GM12875 (cell line): ENCODE results near the gene PET100.

ENCODE experiments used
- H3K4me3 ChIP-seq: one replicate; pipeline ENCODE4 v1.5.1; 2011; ENCODE audit warnings: low read depth, low read length, control low read depth
- TF ChIP-seq, protein P1 (sequence below): IDR thresholded peaks from 2 replicates; pipeline ENCODE4 v1.5.1; 2011; ENCODE audit warnings: low read depth, mild to moderate bottlenecking, control low read depth, inconsistent platforms, low read length, moderate library complexity, borderline replicate concordance; ENCODE audit not compliant: insufficient read depth

The PET100 gene

DNA sequence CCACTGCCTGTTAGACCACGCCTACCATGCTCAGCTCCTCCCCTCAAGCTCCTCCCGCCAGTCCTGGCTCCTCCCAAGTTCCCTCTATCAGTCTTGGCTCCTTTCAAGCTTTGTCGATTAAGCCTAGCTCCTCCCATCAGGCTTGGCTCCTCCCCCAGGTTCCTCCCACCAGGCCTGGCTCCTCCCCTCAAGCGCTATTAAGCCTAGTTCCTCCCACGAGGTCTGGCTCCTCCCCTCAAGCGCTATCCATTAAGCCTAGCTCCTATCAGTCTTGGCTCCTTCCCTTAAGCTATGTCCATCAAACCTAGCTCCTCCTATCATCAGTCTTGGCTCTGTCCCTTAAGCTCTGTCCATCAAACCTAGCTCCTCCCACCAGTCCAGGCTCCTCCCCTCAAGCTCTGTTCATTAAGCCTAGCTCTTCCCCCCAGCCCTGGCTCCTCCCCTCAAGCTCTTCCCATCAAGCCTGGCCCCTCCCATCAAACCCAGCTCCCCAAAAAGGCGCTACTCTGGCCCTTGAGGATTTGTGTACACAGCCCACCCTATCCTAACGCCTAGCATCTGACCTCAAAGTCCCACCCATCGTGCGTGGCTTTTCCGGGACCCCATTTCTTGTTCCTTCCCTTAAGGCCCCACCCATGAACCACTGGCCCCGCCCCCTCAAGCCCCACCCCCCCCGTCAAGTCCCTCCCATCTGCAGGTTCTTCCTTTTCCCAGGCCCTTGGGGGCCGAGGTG, 23.9 kb upstream of the PET100 start:
- TF ChIP-seq, protein P1, sequence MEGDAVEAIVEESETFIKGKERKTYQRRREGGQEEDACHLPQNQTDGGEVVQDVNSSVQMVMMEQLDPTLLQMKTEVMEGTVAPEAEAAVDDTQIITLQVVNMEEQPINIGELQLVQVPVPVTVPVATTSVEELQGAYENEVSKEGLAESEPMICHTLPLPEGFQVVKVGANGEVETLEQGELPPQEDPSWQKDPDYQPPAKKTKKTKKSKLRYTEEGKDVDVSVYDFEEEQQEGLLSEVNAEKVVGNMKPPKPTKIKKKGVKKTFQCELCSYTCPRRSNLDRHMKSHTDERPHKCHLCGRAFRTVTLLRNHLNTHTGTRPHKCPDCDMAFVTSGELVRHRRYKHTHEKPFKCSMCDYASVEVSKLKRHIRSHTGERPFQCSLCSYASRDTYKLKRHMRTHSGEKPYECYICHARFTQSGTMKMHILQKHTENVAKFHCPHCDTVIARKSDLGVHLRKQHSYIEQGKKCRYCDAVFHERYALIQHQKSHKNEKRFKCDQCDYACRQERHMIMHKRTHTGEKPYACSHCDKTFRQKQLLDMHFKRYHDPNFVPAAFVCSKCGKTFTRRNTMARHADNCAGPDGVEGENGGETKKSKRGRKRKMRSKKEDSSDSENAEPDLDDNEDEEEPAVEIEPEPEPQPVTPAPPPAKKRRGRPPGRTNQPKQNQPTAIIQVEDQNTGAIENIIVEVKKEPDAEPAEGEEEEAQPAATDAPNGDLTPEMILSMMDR: no peak
- H3K4me3 ChIP-seq: no peak overlapping the region

DNA sequence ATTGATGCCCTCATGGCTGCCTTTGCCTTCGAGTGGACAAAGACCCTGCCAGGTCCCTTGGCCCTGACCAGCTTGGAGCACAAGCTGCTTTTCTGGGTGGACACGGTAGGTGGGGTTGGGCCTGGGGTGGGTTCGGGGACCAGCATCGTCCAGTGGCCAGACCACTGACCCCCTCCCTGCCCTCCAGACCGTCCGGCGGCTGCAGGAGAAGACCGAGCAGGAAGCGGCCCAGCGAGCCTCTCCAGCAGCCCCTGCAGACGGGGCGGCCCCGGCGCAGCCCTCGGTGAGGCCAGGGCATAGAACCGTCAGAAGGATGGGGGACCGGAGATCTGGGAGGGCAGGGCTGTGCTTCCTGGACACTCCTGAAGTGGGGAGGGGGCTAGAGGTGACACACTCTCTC, 23.3 kb upstream of the PET100 start:
- no peak overlapping the region for H3K4me3 ChIP-seq
- TF ChIP-seq, protein P1: no peak

DNA sequence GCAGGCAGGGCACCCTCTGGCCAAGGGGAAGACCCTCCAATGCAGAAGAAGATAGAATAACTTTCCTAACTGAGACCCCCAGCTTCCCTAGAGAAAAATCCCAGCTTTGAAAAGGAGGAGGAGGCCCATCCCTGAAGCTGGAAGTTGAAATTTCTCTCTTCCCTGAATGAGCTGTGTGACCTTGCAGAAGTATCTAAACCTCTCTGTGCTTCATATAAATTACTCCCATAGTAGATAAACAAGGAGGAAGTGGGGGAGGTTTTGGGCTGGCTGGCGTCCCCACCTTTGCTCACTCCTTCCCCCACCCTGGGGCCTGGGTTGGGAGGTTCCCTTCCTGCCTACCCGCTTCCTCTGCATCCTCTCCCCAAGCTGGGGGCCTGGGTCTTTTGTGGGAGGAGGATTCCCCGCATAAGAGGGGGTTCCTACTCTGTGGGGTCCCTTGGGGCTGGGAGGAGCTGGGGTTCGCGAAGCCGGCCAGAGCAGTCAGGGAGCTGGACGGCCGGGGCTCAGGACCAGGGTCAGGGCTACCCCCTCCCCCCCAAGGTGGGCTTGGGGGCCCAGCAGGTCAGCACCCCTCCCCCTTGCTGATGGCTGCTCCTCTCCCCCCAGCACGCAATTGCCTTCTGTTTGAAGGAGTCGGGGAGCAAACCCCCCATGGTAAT, 22.2 kb upstream of the PET100 start:
- TF ChIP-seq, protein P1: no peak
- H3K4me3 ChIP-seq: no peak overlapping the region

DNA sequence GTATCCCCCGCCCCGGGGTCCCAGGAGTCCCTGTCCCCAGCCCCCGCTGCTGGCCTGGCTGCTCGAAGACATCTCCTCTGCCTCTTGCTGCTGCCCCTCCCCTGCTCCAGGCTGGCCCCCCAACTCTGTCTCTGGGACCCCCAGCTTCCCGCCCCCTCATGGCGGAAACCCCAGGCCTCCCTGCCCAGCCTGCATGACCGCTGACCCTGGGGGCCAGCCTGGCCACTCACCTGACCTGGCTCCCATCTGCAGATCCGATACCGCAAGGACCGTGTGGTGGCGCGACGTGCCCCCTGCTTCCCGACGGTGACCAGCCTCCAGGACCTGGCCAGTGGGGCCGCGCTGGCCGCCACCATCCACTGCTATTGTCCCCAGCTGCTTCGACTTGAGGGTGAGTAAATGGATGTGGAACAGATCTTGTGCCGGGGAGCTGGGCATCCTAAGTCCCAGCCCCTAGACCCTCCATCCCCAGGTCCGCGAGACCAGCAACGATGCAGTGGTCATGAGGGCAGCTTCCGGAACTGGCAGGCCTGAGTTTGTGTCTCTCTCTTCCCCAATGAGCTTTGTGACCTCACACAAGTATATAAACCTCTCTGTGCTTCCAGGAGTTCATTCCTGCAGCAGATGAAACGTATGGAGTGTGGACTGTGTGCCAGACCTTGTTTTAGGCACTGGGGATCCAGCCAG, 21.6 kb upstream of the PET100 start:
- no peak overlapping the region for H3K4me3 ChIP-seq
- TF ChIP-seq, protein P1: no peak

DNA sequence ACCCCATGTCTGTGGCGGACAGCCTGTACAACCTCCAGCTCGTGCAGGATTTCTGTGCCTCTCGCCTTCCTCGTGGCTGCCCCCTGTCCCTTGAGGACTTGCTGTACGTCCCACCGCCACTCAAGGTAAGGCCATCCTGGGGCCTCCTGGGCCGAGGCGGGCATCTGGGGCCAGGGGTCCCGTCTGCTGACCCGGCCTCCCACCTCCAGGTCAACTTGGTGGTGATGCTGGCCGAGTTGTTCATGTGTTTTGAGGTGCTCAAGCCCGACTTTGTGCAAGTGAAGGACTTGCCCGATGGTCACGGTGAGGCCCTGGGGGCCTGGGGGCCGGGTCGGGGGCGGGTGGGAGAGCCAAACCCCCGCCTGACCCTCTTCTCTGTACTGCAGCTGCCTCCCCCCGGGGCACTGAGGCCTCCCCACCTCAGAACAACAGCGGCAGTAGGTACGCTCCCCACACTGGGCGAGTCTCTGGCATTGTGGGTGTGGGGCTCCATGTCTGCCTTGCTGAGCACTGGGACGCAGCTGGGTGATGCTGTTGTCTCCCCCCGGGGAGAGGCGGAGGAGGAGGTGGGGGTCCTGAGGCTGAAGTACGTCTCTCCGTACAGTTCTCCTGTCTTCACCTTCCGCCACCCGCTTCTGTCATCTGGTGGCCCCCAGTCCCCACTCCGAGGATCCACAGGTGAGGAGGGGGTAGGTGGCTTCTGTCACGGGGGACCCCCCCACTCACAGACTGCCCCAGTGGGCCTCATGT, 18.9 kb upstream of the PET100 start:
- H3K4me3 ChIP-seq: no peak overlapping the region
- TF ChIP-seq, protein P1: no peak

DNA sequence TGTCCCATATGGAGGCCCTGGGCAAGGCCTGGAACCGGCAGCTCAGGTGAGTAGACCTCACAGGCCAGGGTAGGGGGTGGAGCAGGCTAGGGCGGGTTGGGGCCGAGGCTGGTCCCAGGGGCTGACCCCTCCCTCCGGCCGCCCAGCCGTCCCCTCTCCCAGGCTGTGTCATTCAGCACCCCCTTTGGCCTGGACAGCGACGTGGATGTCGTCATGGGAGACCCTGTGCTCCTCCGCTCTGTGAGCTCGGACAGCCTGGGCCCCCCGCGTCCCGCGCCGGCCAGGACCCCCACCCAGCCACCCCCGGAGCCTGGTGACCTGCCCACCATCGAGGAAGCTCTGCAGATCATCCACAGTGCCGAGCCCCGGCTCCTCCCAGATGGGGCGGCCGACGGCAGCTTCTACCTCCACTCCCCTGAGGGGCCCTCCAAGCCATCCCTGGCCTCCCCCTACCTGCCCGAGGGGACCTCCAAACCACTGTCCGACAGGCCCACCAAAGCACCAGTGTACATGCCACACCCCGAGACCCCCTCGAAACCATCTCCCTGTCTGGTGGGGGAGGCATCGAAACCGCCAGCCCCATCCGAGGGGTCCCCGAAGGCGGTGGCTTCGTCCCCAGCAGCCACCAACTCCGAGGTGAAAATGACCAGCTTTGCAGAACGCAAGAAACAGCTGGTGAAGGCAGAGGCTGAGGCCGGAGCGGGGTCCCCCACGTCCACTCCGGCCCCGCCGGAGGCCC, 17.9 kb upstream of the PET100 start:
- no peak overlapping the region for H3K4me3 ChIP-seq
- TF ChIP-seq, protein P1: no peak
